Suprapubic skin (tissue), 4 donors: ENCODE data around the gene FAM24B.

Experiments
- POLR2A ChIP-seq, 2 donors: fragments of 450-650 bp; IDR thresholded peaks; one replicate each; pipeline ENCODE4 v1.6.1; 2017; ENCODE audit warnings: antibody characterized with exemption in 2 of 2, mild to moderate bottlenecking in 2 of 2, moderate library complexity in 2 of 2
- POLR2AphosphoS5 ChIP-seq, 3 donors: sonication (generic); formaldehyde crosslinking; IDR thresholded peaks; one replicate each; pipeline ENCODE4 v1.6.1; 2017; ENCODE audit warnings: antibody characterized with exemption in 3 of 3
- TF ChIP-seq, protein P1 (sequence below), 2 donors: fragments of 200-600 bp in 1 of 2; fragments of 450-650 bp in 1 of 2; sonication (generic) in 1 of 2; IDR thresholded peaks; one replicate each; pipeline ENCODE4 v1.5.1; 2016 to 2019; ENCODE audit warnings: antibody characterized with exemption in 2 of 2, mild to moderate bottlenecking in 1 of 2, moderate library complexity in 1 of 2

DNA sequence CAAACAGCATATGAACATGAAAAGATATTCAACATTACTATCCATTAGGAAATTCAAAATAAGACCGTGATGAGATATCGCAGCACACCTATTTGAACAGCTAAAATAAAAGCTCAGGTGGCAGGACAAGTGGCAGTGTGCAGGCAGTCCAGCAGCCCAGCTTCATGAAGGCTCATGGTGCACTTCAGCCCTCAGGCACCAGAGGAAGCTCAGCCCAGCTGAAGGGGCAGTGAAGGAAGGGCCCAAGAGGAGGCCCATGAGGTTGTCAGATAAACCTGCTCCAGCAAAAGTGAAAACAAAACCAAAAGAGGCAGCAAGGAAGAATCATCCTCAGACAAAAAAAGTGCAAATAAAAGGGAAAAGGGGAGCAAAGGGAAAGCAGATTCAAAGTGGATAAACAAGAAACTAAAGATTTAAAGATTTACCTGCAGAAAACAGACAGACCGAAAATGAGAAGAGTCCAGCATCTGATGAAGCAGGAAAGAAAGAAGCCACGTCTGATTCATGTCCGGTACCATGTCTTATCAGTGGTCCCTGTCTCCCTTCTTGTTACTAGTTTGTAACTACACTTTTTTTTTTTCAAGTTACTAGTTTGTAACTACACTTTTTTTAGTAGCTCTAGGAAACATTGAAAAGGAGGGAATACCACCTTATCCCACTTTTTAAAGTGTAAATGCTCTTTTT, 15.0 kb upstream of the FAM24B start:
- TF ChIP-seq POLR2A (IDR thresholded peaks at IDR 0.05) (no peak), POLR2AphosphoS5 (IDR thresholded peaks at IDR 0.05) (no peak)
- TF ChIP-seq, protein P1, sequence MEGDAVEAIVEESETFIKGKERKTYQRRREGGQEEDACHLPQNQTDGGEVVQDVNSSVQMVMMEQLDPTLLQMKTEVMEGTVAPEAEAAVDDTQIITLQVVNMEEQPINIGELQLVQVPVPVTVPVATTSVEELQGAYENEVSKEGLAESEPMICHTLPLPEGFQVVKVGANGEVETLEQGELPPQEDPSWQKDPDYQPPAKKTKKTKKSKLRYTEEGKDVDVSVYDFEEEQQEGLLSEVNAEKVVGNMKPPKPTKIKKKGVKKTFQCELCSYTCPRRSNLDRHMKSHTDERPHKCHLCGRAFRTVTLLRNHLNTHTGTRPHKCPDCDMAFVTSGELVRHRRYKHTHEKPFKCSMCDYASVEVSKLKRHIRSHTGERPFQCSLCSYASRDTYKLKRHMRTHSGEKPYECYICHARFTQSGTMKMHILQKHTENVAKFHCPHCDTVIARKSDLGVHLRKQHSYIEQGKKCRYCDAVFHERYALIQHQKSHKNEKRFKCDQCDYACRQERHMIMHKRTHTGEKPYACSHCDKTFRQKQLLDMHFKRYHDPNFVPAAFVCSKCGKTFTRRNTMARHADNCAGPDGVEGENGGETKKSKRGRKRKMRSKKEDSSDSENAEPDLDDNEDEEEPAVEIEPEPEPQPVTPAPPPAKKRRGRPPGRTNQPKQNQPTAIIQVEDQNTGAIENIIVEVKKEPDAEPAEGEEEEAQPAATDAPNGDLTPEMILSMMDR (IDR thresholded peaks at IDR 0.05), result no peak
